HL-60 (cell line): ENCODE results near the gene TNPO1.

Source experiments
- DNase-seq, 2 experiments: peaks; one replicate each; pipeline ENCODE4 v3.0.0-alpha.2; 2010 to 2020; ENCODE audit warnings: low read depth in 1 of 2, low spot score in 1 of 2
- H3K27ac ChIP-seq: fragments of 250-450 bp; sonication (Bioruptor Pico); replicated peaks from 2 replicates; pipeline ENCODE4 v1.5.1; 2020; ENCODE audit warnings: mild to moderate bottlenecking, moderate library complexity
- H3K27me3 ChIP-seq: fragments of 250-450 bp; sonication (Bioruptor Pico); 2 replicates; pipeline ENCODE4 v1.5.1; 2021; ENCODE audit warnings: mild to moderate bottlenecking, moderate library complexity; ENCODE audit not compliant: insufficient read depth, poor library complexity, severe bottlenecking
- H3K4me3 ChIP-seq: replicated peaks from 2 replicates; pipeline ENCODE4 v1.5.1; 2011; ENCODE audit warnings: mild to moderate bottlenecking, control low read depth, low read length; ENCODE audit not compliant: insufficient read depth
- GABPA ChIP-seq: IDR thresholded peaks from 2 replicates; pipeline ENCODE4 v1.6.1; 2012; ENCODE audit warnings: low read depth
- POLR2AphosphoS5 ChIP-seq: IDR thresholded peaks from 2 replicates; pipeline ENCODE4 v1.6.1; 2012; ENCODE audit warnings: low read depth
- SPI1 ChIP-seq: IDR thresholded peaks from 2 replicates; pipeline ENCODE4 v1.6.1; 2012; ENCODE audit warnings: low read depth, mild to moderate bottlenecking, borderline replicate concordance
- TF ChIP-seq, protein P1 (sequence below): IDR thresholded peaks from 2 replicates; pipeline ENCODE4 v1.6.1; 2012; ENCODE audit warnings: low read depth; ENCODE audit not compliant: insufficient replicate concordance
- TF ChIP-seq, protein P2 (sequence below): IDR thresholded peaks from one replicate; pipeline ENCODE4 v1.5.1; 2011; ENCODE audit warnings: low read length, control low read depth, inconsistent platforms; ENCODE audit not compliant: insufficient read depth

TNPO1 gene

DNA sequence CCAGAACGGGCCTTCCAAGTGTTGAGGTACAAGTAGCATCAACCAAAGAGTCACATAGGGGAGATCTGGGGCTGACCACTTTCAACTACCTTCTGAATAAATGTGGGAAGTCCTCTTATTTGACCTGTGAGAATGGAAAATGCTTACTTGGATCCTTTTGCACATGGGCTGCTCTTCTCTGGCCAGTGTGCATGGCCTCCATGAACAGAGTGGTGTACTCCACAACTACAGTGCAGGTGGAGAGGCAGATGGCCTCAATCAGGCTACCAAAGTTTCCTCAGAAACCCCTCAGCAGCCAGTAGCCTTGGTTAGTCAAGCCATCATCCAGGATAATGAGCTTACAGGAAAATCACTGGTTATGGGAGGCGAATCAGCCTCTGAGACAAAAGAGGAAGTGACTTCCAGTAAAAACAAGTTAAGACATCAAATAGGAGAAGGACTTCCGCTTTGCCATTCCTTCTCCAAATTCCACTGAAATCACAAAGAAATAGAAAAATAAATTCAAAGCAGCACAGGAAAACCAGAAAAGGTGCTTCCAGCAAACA is 121.1 kb downstream of the TNPO1 start:
- Histone ChIP-seq H3K27me3 (no peaks in the 10 kb centered on the region), H3K4me3 (no peak overlapping the region), H3K27ac (no peak overlapping the region)
- DNase-seq, result no peak
- TF ChIP-seq POLR2AphosphoS5 (no peak), SPI1 (peak; percentile 94)

DNA sequence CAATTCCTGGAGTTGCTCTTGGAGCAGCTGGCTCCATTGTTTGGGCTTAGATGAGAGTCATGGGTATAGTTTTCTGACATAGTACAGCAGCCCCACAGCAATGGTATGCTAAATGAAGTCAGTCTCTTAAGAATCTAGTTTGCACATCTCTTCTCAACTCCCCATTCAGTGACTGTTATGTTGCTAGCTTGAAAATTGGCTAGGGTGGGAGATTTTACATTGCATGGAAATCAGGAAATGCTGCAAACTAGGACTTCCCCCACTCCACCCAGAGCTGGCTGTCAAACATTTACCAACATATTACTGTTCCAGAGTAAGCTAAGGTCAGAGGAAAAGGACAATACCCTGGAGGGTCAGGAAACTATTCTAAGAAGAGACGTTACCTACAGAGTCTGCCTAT is 121.7 kb downstream of the TNPO1 start:
- no peak for DNase-seq
- Histone ChIP-seq H3K27me3 (no peaks in the 10 kb centered on the region), H3K4me3 (no peak overlapping the region), H3K27ac (no peak overlapping the region)
- no peak for TF ChIP-seq SPI1
- TF ChIP-seq, protein P1, sequence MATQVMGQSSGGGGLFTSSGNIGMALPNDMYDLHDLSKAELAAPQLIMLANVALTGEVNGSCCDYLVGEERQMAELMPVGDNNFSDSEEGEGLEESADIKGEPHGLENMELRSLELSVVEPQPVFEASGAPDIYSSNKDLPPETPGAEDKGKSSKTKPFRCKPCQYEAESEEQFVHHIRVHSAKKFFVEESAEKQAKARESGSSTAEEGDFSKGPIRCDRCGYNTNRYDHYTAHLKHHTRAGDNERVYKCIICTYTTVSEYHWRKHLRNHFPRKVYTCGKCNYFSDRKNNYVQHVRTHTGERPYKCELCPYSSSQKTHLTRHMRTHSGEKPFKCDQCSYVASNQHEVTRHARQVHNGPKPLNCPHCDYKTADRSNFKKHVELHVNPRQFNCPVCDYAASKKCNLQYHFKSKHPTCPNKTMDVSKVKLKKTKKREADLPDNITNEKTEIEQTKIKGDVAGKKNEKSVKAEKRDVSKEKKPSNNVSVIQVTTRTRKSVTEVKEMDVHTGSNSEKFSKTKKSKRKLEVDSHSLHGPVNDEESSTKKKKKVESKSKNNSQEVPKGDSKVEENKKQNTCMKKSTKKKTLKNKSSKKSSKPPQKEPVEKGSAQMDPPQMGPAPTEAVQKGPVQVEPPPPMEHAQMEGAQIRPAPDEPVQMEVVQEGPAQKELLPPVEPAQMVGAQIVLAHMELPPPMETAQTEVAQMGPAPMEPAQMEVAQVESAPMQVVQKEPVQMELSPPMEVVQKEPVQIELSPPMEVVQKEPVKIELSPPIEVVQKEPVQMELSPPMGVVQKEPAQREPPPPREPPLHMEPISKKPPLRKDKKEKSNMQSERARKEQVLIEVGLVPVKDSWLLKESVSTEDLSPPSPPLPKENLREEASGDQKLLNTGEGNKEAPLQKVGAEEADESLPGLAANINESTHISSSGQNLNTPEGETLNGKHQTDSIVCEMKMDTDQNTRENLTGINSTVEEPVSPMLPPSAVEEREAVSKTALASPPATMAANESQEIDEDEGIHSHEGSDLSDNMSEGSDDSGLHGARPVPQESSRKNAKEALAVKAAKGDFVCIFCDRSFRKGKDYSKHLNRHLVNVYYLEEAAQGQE, result no peak
- no peak for TF ChIP-seq GABPA
- no peak for TF ChIP-seq POLR2AphosphoS5
- TF ChIP-seq, protein P2, sequence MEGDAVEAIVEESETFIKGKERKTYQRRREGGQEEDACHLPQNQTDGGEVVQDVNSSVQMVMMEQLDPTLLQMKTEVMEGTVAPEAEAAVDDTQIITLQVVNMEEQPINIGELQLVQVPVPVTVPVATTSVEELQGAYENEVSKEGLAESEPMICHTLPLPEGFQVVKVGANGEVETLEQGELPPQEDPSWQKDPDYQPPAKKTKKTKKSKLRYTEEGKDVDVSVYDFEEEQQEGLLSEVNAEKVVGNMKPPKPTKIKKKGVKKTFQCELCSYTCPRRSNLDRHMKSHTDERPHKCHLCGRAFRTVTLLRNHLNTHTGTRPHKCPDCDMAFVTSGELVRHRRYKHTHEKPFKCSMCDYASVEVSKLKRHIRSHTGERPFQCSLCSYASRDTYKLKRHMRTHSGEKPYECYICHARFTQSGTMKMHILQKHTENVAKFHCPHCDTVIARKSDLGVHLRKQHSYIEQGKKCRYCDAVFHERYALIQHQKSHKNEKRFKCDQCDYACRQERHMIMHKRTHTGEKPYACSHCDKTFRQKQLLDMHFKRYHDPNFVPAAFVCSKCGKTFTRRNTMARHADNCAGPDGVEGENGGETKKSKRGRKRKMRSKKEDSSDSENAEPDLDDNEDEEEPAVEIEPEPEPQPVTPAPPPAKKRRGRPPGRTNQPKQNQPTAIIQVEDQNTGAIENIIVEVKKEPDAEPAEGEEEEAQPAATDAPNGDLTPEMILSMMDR, result no peak

DNA sequence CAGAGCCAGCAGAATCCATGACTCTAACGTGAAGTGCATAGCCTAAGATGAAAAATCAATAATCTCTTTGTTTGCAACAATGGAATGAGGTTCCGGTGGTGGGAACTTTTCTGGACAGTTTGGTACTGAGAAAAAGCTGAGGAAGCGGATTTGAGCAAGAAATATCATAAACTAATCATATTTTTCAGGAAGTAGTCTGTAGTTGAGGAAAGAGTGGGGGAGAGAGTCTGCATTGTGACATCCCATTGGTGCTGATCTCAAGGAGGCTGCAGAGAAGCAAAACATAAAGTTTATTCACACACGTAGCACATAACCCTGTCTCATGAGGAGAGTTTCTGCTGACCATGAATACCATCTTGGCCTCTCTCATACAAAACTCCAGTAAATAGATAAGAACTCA is 123.6 kb downstream of the TNPO1 start:
- TF ChIP-seq SPI1 (no peak), POLR2AphosphoS5 (no peak), GABPA (no peak)
- TF ChIP-seq, protein P1, result no peak
- TF ChIP-seq, protein P2, result no peak

DNA sequence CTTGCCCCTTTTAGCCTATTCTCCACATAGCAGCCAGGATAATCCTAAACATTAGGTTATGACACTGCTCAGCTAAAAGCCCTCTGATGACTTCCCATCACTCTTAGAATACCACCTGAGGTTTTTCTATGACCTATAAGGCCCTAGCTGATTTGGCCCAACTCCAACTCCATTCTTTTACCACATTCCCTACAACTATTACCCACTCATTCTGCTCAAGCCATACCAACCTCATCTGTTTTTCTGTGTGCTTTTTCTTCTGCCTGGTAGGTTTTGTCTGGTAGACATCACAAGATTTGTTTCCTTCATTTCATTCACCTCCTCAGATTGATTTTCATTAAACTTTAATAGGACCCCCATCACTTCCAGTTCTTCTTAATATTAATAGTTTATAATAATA is 126.8 kb downstream of the TNPO1 start:
- no peak overlapping the region for H3K27ac ChIP-seq
- no peak for DNase-seq

More for the DNA sequence above, 123.6 kb downstream of the TNPO1 start:
- H3K27ac ChIP-seq, result no peak overlapping the region
- DNase-seq, result peak in 1 of 2 experiments; percentile 5
- no peak overlapping the region for H3K4me3 ChIP-seq
- no peaks in the 10 kb centered on the region for H3K27me3 ChIP-seq

More for the DNA sequence above, 126.8 kb downstream of the TNPO1 start:
- no peak for TF ChIP-seq SPI1
- TF ChIP-seq, protein P1, result no peak
- no peak for TF ChIP-seq POLR2AphosphoS5
- TF ChIP-seq, protein P2, result no peak
- TF ChIP-seq GABPA, result no peak
- no peak overlapping the region for H3K4me3 ChIP-seq
- H3K27me3 ChIP-seq, result no peaks in the 10 kb centered on the region
